Lower lobe of right lung (tissue), 2 donors: ENCODE results near the gene TRPM2. TPM values are rescaled to one million over a fixed set of nuclear protein-coding genes. Genes with fewer than 3 reads are reported as not detected.
"Not testable (repeated sequence)": the region's sequence is repeated elsewhere in the genome, so short reads cannot be mapped to it uniquely, and the experiment has no call there.

Experiments
- ATAC-seq, 2 donors: fragments of 200-7000 bp; cut with Tn5 transposase; one replicate each; pipeline ENCODE4 v1.9.1; 2020 to 2022; ENCODE audit warnings: mild to moderate bottlenecking in 2 of 2, moderate library complexity in 2 of 2
- DNase-seq: peaks from one replicate; pipeline ENCODE4 v3.0.0-alpha.2; 2020
- H3K27ac ChIP-seq: fragments of 200-600 bp; one replicate; pipeline ENCODE4 v1.8.0; 2022
- H3K27me3 ChIP-seq: fragments of 200-600 bp; one replicate; pipeline ENCODE4 v1.8.0; 2022; ENCODE audit warnings: low read depth
- H3K36me3 ChIP-seq: fragments of 200-600 bp; one replicate; pipeline ENCODE4 v1.8.0; 2022; ENCODE audit warnings: mild to moderate bottlenecking
- H3K4me1 ChIP-seq: fragments of 200-600 bp; one replicate; pipeline ENCODE4 v1.8.0; 2022
- H3K4me3 ChIP-seq: fragments of 200-600 bp; one replicate; pipeline ENCODE4 v1.8.0; 2022; ENCODE audit warnings: mild to moderate bottlenecking
- H3K9me3 ChIP-seq: fragments of 200-600 bp; one replicate; pipeline ENCODE4 v1.8.0; 2022
- intact Hi-C: fragments of 100-400 bp; cut with DNase I; formaldehyde crosslinking; loops from one replicate; pipeline ENCODE4 v1.11.0; 2022
- total RNA-seq: library from RNA; stranded (reverse); fragmentation: NEBNext Ultra II Directional; extraction: Animal tissue kit (Norgen Biotek cat#: 25700); gene quantifications from one replicate; pipeline ENCODE4 v1.2.1, GENCODE V29; 2021
- TF ChIP-seq, protein P1 (sequence below): fragments of 200-600 bp; IDR thresholded peaks from one replicate; pipeline ENCODE4 v1.8.0; 2022; ENCODE audit warnings: antibody characterized with exemption, mild to moderate bottlenecking
- donor health status: DM: no; HTN: yes; CAD: no; lungs with severe emphysema.

Gene TRPM2
- total RNA-seq, 1 donor from 2014 or later, result 17.9 TPM

- peak overlapping the region; percentile 72 for H3K27ac ChIP-seq
These were observed 15.2 kb upstream of the TRPM2 start for GRCh38 chr21:44337941-44338895.

GRCh38 chr21:44338971-44339910, 14.2 kb upstream of the TRPM2 start, which contains the start of gene CFAP410:
TSS of gene CFAP410 (minus strand) at chr21:44339390. CDS start at chr21:44339194, 196 bp downstream.
- peak within 1 kb of the TSS; percentile 92 for H3K4me3 ChIP-seq
- intact Hi-C loops, result no loop called here
- TF ChIP-seq, protein P1, sequence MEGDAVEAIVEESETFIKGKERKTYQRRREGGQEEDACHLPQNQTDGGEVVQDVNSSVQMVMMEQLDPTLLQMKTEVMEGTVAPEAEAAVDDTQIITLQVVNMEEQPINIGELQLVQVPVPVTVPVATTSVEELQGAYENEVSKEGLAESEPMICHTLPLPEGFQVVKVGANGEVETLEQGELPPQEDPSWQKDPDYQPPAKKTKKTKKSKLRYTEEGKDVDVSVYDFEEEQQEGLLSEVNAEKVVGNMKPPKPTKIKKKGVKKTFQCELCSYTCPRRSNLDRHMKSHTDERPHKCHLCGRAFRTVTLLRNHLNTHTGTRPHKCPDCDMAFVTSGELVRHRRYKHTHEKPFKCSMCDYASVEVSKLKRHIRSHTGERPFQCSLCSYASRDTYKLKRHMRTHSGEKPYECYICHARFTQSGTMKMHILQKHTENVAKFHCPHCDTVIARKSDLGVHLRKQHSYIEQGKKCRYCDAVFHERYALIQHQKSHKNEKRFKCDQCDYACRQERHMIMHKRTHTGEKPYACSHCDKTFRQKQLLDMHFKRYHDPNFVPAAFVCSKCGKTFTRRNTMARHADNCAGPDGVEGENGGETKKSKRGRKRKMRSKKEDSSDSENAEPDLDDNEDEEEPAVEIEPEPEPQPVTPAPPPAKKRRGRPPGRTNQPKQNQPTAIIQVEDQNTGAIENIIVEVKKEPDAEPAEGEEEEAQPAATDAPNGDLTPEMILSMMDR, result no peak
- H3K36me3 ChIP-seq, result peaks cover 19% of the 10 kb centered on the region
- ATAC-seq, result peak; percentile 96
- H3K4me1 ChIP-seq, result peaks cover 16% of the 10 kb centered on the region
- no peaks in the 10 kb centered on the region for H3K27me3 ChIP-seq
- no peaks in the 10 kb centered on the region for H3K9me3 ChIP-seq
- peak within 1 kb of the TSS; percentile 97 for H3K27ac ChIP-seq
- peak; percentile 96 for DNase-seq

More at GRCh38 chr21:44337941-44338895, 15.2 kb upstream of the TRPM2 start:
- H3K36me3 ChIP-seq, result peaks cover 19% of the 10 kb centered on the region
- peak overlapping the region; percentile 52 for H3K4me3 ChIP-seq
- no peaks in the 10 kb centered on the region for H3K27me3 ChIP-seq
- H3K4me1 ChIP-seq, result peaks cover 16% of the 10 kb centered on the region
- TF ChIP-seq, protein P1, result peak; percentile 25
- H3K9me3 ChIP-seq, result no peaks in the 10 kb centered on the region
- DNase-seq (peak; percentile 76), ATAC-seq (peak; percentile 29 to 50)
- intact Hi-C loops, result no loop called here

DNA sequence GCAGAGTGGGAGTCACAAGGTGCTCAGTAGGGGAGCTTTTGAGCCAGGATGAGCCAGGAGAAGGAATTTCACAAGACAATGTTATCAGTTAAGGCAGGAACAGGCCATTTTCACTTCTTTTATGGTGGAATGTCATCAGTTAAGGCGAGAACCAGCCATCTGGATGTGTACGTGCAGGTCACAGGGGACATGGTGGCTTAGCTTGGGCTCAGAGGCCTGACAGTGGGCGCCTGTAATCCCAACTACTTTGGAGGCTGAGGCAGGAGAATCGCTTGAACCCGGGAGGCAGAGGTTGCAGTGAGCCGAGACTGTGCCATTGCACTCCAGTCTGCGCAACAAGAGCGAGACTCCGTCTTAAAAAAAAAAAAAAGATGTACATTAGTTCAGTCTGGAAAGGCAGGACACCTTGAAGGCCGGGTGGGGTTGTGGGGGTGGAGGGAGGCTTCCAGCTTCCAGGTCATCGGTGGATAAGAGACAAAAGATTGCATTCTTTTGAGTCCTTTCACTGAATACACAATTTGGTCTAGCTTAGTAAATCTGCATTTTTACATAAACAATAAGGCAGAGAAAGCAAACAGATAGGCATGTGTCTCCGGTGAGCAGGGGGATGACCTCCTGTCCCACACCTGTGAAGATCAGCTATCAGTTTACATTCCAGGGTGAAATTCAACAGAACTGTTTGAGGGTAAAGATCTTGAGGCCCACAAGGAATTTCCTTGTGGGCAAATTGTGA, 11.5 kb upstream of the TRPM2 start:
- H3K27me3 ChIP-seq, DNase-seq, H3K4me3 ChIP-seq, ATAC-seq, H3K9me3 ChIP-seq, H3K27ac ChIP-seq, intact Hi-C loops, H3K36me3 ChIP-seq: not testable (repeated sequence)
- H3K4me1 ChIP-seq, result peaks cover 16% of the 10 kb centered on the region

DNA sequence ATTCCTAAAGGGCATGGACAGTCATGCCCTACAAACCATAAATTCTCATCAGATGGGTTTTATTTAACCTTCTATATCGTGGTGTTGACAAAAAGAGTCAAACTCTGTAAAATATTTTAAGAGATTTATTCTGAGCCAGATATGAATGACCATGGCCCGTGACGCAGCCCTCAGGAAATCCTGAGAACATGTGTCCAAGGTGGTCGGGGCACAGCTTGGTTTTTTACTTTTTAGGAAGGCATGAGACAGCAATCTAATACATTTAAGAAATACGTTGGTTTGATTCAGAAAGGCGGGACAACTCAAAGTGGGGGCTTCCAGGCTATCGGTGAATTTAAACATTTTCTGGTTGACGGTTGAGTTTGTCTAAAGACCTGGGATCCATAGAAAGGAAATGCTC, 10.4 kb upstream of the TRPM2 start:
- H3K27me3 ChIP-seq, H3K4me3 ChIP-seq, H3K9me3 ChIP-seq, H3K36me3 ChIP-seq, H3K27ac ChIP-seq, intact Hi-C loops, ATAC-seq: not testable (repeated sequence)
- peaks cover 13% of the 10 kb centered on the region for H3K4me1 ChIP-seq
- peak; percentile 26 for DNase-seq

DNA sequence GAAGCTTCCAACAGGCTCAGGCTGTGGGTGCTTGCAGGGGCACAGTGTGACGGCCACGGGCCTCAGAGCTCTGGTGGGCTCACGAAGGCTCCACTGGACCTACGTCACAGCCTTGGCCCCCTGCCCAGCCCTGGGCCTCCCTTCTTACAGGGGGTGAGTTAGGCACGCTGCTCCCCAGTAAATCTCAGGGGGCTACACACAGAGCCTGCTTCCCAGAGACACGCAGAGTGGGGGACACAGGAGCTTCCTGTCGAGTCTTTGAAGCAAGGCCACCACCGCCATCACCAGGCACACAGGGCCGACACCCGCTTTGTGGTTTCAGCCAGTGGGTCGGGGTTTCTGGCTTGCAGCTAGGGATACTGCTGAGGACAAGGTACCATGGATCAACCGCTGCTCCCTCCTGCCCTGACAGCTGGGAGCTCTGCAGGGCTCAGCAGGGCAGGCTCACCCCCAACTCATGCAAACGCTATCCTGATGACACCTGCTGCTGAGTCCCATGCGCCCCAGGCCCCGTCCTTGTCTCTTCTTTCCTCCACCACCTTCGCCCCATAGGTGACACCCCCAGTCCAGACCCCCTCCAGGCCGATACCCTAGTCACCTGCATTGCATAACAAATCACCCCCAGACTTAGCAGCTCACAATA, 8.8 kb upstream of the TRPM2 start:
- intact Hi-C loops, result no loop called here
- no peak overlapping the region for H3K27ac ChIP-seq
- H3K4me1 ChIP-seq, result peaks cover 10% of the 10 kb centered on the region
- DNase-seq (no peak), ATAC-seq (no peak)
- TF ChIP-seq, protein P1, result no peak
- H3K36me3 ChIP-seq, result no peaks in the 10 kb centered on the region
- no peaks in the 10 kb centered on the region for H3K9me3 ChIP-seq
- no peak overlapping the region for H3K4me3 ChIP-seq
- H3K27me3 ChIP-seq, result peaks cover 18% of the 10 kb centered on the region
